WTC11 (cell line): Measurements from ENCODE around the gene KIF5A. TPM values are rescaled to one million over a fixed set of nuclear protein-coding genes. Genes with fewer than 3 reads are reported as not detected.

Experiments used
- ATAC-seq: fragments of 200-7000 bp; cut with Tn5 transposase; 2 replicates; pipeline ENCODE4 v1.10.0; 2021; ENCODE audit warnings: mild to moderate bottlenecking, moderate library complexity
- CTCF ChIA-PET: fragments of 300-600 bp; sonication (Branson Sonifier 250); formaldehyde crosslinking; loops from one replicate; lab custom pipeline; 2021; ENCODE audit warnings: antibody characterized with exemption; lab: Charles Lee
- POLR2A ChIA-PET: fragments of 350-600 bp; sonication (Branson Sonifier 250); formaldehyde crosslinking; loops from one replicate; lab custom pipeline; 2021; ENCODE audit warnings: antibody characterized with exemption; lab: Charles Lee
- DNase-seq: peaks from one replicate; pipeline ENCODE4 v3.0.0; 2021; ENCODE audit warnings: low spot score
- H3K27ac Mint-ChIP-seq: 2 replicates; pipeline ENCODE4 v1.8.0; 2021; ENCODE audit warnings: mixed read lengths
- H3K27me3 Mint-ChIP-seq: 2 replicates; pipeline ENCODE4 v1.8.0; 2021; ENCODE audit warnings: low read depth, mild to moderate bottlenecking, moderate library complexity, mixed read lengths
- H3K36me3 Mint-ChIP-seq: 2 replicates; pipeline ENCODE4 v1.8.0; 2021; ENCODE audit warnings: mixed read lengths
- H3K4me1 Mint-ChIP-seq: 2 replicates; pipeline ENCODE4 v1.8.0; 2022; ENCODE audit warnings: mixed read lengths
- H3K4me3 Mint-ChIP-seq: 2 replicates; pipeline ENCODE4 v1.8.0; 2021; ENCODE audit warnings: mild to moderate bottlenecking, moderate library complexity, mixed read lengths
- H3K9me3 Mint-ChIP-seq: 2 replicates; pipeline ENCODE4 v1.8.0; 2021; ENCODE audit warnings: mixed read lengths
- ATF6 ChIP-seq: sonication (generic); formaldehyde crosslinking; IDR thresholded peaks from 2 replicates; pipeline ENCODE4 v1.8.1; 2023; ENCODE audit warnings: mild to moderate bottlenecking, missing genetic modification reagents
- CREB1 ChIP-seq: sonication (generic); formaldehyde crosslinking; IDR thresholded peaks from 2 replicates; pipeline ENCODE4 v1.8.0; 2023; ENCODE audit warnings: mild to moderate bottlenecking, missing genetic modification reagents
- FOXJ3 ChIP-seq: sonication (generic); formaldehyde crosslinking; IDR thresholded peaks from 2 replicates; pipeline ENCODE4 v1.9.0; 2021; ENCODE audit warnings: missing genetic modification reagents, mild to moderate bottlenecking, borderline replicate concordance
- FOXK1 ChIP-seq: sonication (generic); formaldehyde crosslinking; IDR thresholded peaks from 2 replicates; pipeline ENCODE4 v1.8.0; 2022; ENCODE audit warnings: mild to moderate bottlenecking, moderate library complexity, missing genetic modification reagents
- IRF2 ChIP-seq: sonication (generic); formaldehyde crosslinking; IDR thresholded peaks from 2 replicates; pipeline ENCODE4 v1.8.0; 2022; ENCODE audit warnings: low read depth, missing genetic modification reagents, borderline replicate concordance
- MLX ChIP-seq: sonication (generic); formaldehyde crosslinking; IDR thresholded peaks from 2 replicates; pipeline ENCODE4 v1.8.1; 2023; ENCODE audit warnings: mild to moderate bottlenecking, missing genetic modification reagents, moderate library complexity
- MYBL2 ChIP-seq: sonication (generic); formaldehyde crosslinking; IDR thresholded peaks from 2 replicates; pipeline ENCODE4 v1.8.1; 2023; ENCODE audit warnings: mild to moderate bottlenecking, moderate library complexity, missing genetic modification reagents
- RORB ChIP-seq: fragments of 250-450 bp; sonication (Bioruptor Pico); IDR thresholded peaks from 2 replicates; pipeline ENCODE4 v1.9.0; 2021; ENCODE audit warnings: mild to moderate bottlenecking
- SMAD4 ChIP-seq: sonication (generic); formaldehyde crosslinking; IDR thresholded peaks from 2 replicates; pipeline ENCODE4 v1.8.0; 2022; ENCODE audit warnings: mild to moderate bottlenecking, missing genetic modification reagents
- SP1 ChIP-seq: sonication (generic); formaldehyde crosslinking; conservative IDR thresholded peaks from 2 replicates; pipeline ENCODE4 v1.8.1; 2022; ENCODE audit warnings: missing genetic modification reagents
- USF1 ChIP-seq: sonication (generic); formaldehyde crosslinking; IDR thresholded peaks from 2 replicates; pipeline ENCODE4 v1.8.0; 2022; ENCODE audit warnings: mild to moderate bottlenecking, missing genetic modification reagents
- ZBTB21 ChIP-seq: sonication (generic); formaldehyde crosslinking; IDR thresholded peaks from 2 replicates; pipeline ENCODE4 v1.8.1; 2023; ENCODE audit warnings: mild to moderate bottlenecking, missing genetic modification reagents, borderline replicate concordance
- ZNF232 ChIP-seq: sonication (generic); formaldehyde crosslinking; IDR thresholded peaks from 2 replicates; pipeline ENCODE4 v1.8.0; 2022; ENCODE audit warnings: mild to moderate bottlenecking, missing genetic modification reagents
- total RNA-seq: library from RNA; stranded (reverse); gene quantifications from 3 replicates; pipeline ENCODE4 v1.2.3, GENCODE V29; 2021
- TF ChIP-seq, protein P1 (sequence below): fragments of 250-450 bp; sonication (Bioruptor Pico); IDR thresholded peaks from 2 replicates; pipeline ENCODE4 v1.9.0; 2021; ENCODE audit warnings: moderate library complexity, mild to moderate bottlenecking, inconsistent platforms, borderline replicate concordance
- TF ChIP-seq, protein P2 (sequence below): sonication (generic); formaldehyde crosslinking; IDR thresholded peaks from 2 replicates; pipeline ENCODE4 v1.8.0; 2022; ENCODE audit warnings: missing genetic modification reagents
- TF ChIP-seq, protein P3 (sequence below): sonication (generic); formaldehyde crosslinking; conservative IDR thresholded peaks from 2 replicates; pipeline ENCODE4 v1.8.1; 2023; ENCODE audit warnings: mild to moderate bottlenecking, low read depth, missing genetic modification reagents, moderate library complexity
- TF ChIP-seq, protein P4 (sequence below): sonication (generic); formaldehyde crosslinking; IDR thresholded peaks from 2 replicates; pipeline ENCODE4 v1.8.1; 2022; ENCODE audit warnings: low read depth, missing genetic modification reagents, borderline replicate concordance

KIF5A gene
- total RNA-seq, 1 experiment from 2014 or later: 16.1 TPM

GRCh38 chr12:57604454-57604991 lies 54.7 kb downstream of the KIF5A start, which contains the start of gene DTX3 (continued):
- TF ChIP-seq, protein P1, sequence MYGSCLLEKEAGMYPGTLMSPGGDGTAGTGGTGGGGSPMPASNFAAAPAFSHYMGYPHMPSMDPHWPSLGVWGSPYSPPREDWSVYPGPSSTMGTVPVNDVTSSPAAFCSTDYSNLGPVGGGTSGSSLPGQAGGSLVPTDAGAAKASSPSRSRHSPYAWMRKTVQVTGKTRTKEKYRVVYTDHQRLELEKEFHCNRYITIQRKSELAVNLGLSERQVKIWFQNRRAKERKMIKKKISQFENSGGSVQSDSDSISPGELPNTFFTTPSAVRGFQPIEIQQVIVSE (CRISPR knock-in tag): no peak
- TF ChIP-seq RORB (CRISPR knock-in tag) (no peak), SP1 (no peak; the same call in 1 of the 2 replicates), IRF2 (no peak)

DNA sequence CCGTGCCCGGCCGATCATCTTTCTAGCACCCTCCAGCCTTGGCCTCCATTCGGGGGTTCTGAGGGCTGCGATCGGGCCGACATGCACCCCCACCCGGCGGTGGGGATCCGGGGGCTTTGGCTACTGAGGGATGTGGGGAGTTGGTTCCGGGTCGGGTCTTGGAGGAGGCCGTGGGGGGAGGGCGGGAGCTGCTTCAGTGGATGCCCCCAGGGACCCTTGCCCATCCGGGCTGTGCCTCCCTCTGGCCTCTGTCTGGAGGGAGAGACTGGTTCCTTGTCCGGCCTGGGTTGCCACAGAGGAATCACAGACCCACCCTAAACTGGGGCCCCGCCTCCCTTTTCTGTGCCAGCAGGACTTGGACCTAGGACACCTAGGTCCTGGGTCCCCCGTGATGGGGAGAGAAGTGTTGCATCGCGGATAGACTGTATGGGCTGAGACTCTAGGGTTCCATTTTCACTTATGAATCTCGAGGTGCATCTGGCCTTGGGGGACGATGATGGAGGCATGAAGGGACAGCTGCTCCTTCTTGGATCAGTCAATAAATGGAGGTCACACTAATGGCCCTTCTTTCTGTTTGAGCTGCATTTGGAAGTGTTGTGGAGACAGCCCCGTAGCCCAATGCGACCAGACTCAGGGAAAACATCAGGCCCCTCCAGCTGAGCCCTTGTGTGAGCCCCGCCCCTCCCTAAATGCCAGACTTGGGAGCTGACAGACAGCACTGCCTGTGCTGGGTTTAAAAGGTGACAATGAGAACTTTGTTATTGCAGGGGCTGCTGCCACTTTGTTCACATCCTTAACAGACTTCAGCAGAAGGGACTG lies 55.4 kb downstream of the KIF5A start:
- Mint-ChIP-seq H3K36me3 (peaks cover 15% of the 10 kb centered on the region), H3K27ac (no peak overlapping the region), H3K27me3 (no peaks in the 10 kb centered on the region; the same call in 1 of the 2 replicates), H3K4me3 (peak overlapping the region; percentile 85), H3K4me1 (peaks cover 35% of the 10 kb centered on the region), H3K9me3 (no peaks in the 10 kb centered on the region)
- peak; percentile 11 for ATAC-seq
- ChIA-PET CTCF (interaction anchor here (1.0 to 5.0 kb wide), 5 partner anchors 15 to 130 kb away, joined by 3 to 31 read pairs (median 4); partner anchors contain the start of gene B4GALNT1), POLR2A (interaction anchor here (0.5 to 1.2 kb wide), 2 partner anchors 9 to 103 kb away, joined by 3 read pairs; no protein-coding TSS in a partner anchor)
- DNase-seq: no peak
- TF ChIP-seq, protein P2, sequence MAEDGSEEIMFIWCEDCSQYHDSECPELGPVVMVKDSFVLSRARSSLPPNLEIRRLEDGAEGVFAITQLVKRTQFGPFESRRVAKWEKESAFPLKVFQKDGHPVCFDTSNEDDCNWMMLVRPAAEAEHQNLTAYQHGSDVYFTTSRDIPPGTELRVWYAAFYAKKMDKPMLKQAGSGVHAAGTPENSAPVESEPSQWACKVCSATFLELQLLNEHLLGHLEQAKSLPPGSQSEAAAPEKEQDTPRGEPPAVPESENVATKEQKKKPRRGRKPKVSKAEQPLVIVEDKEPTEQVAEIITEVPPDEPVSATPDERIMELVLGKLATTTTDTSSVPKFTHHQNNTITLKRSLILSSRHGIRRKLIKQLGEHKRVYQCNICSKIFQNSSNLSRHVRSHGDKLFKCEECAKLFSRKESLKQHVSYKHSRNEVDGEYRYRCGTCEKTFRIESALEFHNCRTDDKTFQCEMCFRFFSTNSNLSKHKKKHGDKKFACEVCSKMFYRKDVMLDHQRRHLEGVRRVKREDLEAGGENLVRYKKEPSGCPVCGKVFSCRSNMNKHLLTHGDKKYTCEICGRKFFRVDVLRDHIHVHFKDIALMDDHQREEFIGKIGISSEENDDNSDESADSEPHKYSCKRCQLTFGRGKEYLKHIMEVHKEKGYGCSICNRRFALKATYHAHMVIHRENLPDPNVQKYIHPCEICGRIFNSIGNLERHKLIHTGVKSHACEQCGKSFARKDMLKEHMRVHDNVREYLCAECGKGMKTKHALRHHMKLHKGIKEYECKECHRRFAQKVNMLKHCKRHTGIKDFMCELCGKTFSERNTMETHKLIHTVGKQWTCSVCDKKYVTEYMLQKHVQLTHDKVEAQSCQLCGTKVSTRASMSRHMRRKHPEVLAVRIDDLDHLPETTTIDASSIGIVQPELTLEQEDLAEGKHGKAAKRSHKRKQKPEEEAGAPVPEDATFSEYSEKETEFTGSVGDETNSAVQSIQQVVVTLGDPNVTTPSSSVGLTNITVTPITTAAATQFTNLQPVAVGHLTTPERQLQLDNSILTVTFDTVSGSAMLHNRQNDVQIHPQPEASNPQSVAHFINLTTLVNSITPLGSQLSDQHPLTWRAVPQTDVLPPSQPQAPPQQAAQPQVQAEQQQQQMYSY (CRISPR knock-in tag): peak; percentile 21; the same call in 1 of the 2 replicates
- TF ChIP-seq SMAD4 (CRISPR knock-in tag): no peak
- TF ChIP-seq, protein P3, sequence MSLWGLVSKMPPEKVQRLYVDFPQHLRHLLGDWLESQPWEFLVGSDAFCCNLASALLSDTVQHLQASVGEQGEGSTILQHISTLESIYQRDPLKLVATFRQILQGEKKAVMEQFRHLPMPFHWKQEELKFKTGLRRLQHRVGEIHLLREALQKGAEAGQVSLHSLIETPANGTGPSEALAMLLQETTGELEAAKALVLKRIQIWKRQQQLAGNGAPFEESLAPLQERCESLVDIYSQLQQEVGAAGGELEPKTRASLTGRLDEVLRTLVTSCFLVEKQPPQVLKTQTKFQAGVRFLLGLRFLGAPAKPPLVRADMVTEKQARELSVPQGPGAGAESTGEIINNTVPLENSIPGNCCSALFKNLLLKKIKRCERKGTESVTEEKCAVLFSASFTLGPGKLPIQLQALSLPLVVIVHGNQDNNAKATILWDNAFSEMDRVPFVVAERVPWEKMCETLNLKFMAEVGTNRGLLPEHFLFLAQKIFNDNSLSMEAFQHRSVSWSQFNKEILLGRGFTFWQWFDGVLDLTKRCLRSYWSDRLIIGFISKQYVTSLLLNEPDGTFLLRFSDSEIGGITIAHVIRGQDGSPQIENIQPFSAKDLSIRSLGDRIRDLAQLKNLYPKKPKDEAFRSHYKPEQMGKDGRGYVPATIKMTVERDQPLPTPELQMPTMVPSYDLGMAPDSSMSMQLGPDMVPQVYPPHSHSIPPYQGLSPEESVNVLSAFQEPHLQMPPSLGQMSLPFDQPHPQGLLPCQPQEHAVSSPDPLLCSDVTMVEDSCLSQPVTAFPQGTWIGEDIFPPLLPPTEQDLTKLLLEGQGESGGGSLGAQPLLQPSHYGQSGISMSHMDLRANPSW (CRISPR knock-in tag): no peak
- no peak for TF ChIP-seq ATF6 (CRISPR knock-in tag)
- no peak for TF ChIP-seq MYBL2
- TF ChIP-seq CREB1: no peak
- TF ChIP-seq FOXK1: 0 out of 2 replicates have a peak, but pooled peaks have one; percentile 25

DNA sequence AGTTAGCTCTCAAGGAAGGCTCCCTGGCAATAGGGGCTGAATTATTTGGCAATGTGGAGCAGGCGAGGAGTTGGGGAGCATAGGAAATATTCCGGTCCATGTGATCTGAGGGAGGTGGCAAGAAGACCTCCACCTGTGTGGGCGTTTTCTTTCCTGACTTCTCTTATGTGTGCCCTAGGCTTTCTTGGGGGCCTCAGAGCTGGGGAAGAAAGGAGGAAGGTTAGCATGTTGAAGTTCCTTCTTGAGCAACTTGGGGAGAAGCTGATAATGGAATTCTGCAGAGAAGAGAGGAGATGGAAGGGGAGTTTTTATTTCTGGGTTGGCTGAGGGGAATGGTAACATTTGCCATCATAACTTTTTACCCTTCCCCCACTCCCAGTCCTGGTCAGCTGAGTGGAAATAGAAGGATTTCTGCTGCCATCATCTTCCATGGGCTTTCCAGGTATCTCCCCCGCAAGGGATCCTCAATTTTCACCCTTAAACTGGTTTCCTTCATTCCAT lies 56.0 kb downstream of the KIF5A start:
- ATAC-seq (no peak), DNase-seq (no peak)
- Mint-ChIP-seq H3K4me1 (peaks cover 38% of the 10 kb centered on the region), H3K27me3 (peaks cover 6% of the 10 kb centered on the region), H3K9me3 (no peaks in the 10 kb centered on the region), H3K4me3 (peak overlapping the region; percentile 85), H3K27ac (no peak overlapping the region), H3K36me3 (peaks cover 15% of the 10 kb centered on the region)
- ChIA-PET POLR2A (interaction anchor here (1.2 kb wide), 1 partner anchor 8 kb away, joined by 3 read pairs; no protein-coding TSS in a partner anchor), CTCF (interaction anchor here (1.0 to 5.0 kb wide), 4 partner anchors 15 to 130 kb away, joined by 3 to 31 read pairs (median 7); partner anchors contain the start of gene B4GALNT1)
- TF ChIP-seq, protein P4, sequence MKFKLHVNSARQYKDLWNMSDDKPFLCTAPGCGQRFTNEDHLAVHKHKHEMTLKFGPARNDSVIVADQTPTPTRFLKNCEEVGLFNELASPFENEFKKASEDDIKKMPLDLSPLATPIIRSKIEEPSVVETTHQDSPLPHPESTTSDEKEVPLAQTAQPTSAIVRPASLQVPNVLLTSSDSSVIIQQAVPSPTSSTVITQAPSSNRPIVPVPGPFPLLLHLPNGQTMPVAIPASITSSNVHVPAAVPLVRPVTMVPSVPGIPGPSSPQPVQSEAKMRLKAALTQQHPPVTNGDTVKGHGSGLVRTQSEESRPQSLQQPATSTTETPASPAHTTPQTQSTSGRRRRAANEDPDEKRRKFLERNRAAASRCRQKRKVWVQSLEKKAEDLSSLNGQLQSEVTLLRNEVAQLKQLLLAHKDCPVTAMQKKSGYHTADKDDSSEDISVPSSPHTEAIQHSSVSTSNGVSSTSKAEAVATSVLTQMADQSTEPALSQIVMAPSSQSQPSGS (CRISPR knock-in tag): no peak
- TF ChIP-seq USF1 (CRISPR knock-in tag) (no peak), ZBTB21 (CRISPR knock-in tag) (no peak), MLX (CRISPR knock-in tag) (no peak), ZNF232 (no peak), MYBL2 (no peak), FOXJ3 (CRISPR knock-in tag) (no peak)
